Motor neuron (in vitro differentiated cells): ENCODE results near the gene SLC27A4. TPM values are rescaled to one million over a fixed set of nuclear protein-coding genes. Genes with fewer than 3 reads are reported as not detected.

ENCODE experiments used
- ATAC-seq, 8 experiments: fragments of 200-7000 bp; cut with Tn5 transposase; replicated peaks in 6 of 8; 2 replicates each; pipeline ENCODE4 v1.8.0; 2021; ENCODE audit warnings: mild to moderate bottlenecking in 8 of 8, moderate library complexity in 8 of 8
- H3K27ac ChIP-seq, 2 donors: fragments of 250-450 bp; sonication (Bioruptor Pico); 2 replicates each; pipeline ENCODE4 v1.9.0; 2021; ENCODE audit warnings: antibody characterized with exemption in 2 of 2, mild to moderate bottlenecking in 2 of 2, moderate library complexity in 1 of 2
- H3K4me1 ChIP-seq, 2 donors: fragments of 250-450 bp; sonication (Bioruptor Pico); replicated peaks in 1 of 2; 2 replicates each; pipeline ENCODE4 v1.6.1; 2021; ENCODE audit warnings: antibody characterized with exemption in 2 of 2, mild to moderate bottlenecking in 2 of 2, moderate library complexity in 1 of 2
- H3K4me3 ChIP-seq, 5 donors: fragments of 250-450 bp; sonication (Bioruptor Pico); 2 replicates each; pipeline ENCODE4 v1.9.0; 2021; ENCODE audit warnings: antibody characterized with exemption in 5 of 5, mild to moderate bottlenecking in 5 of 5, moderate library complexity in 4 of 5
- WGBS, 10 experiments: fragments of 450-650 bp; shearing (Covaris generic); methylation state at CpG; one replicate each; pipeline ENCODE4 v1.0.0; 2022; 5-methylcytosine and 5-hydroxymethylcytosine counted together
- in situ Hi-C, 9 experiments: fragments of 400-800 bp; cut with MboI; loops; one replicate each; pipeline ENCODE4 v1.15.0; 2021; ENCODE audit warnings: low sequenced_read_pairs in 9 of 9, low pct_unique_long_range_greater_than_20kb in 2 of 9; ENCODE audit not compliant: unreplicated experiment in 9 of 9
- total RNA-seq, 8 experiments: library from RNA; unstranded; fragments of 300-600 nt; gene quantifications; 2 replicates each; pipeline versions ENCODE4 v1.2.3 to v1.2.4, GENCODE V29; 2022

The SLC27A4 gene
- total RNA-seq, 8 experiments from 2014 or later: 10.4 to 31.7 (median 17.7) TPM

DNA sequence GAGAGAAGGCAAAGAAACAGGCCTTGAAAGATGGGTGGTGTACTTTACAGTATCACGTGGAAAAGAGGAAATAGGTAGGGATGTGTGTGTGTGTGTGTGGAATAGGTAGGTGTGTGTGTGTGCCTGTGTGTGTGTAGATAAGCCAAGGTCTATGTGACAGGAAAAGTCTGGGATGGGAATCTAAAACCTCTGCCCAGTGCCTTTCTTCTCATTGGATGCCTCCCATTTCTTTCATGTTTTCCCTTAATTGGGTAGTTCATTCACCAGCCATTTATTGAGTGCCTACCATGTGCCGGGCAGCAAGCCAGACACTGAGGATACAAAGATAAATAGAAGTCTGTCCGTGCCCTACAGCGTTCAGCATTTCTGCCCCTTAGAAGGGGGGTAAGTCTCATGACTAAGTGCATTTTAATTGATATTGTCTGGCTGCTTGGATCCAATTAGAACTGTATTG lies 31.9 kb downstream of the SLC27A4 start:
- 24 to 78% (median 47%) methylated on average over 3 to 4 of the region's 4 CpGs; no CpG with 5 or more reads in 4 of the 10 experiments for WGBS, 10 experiments
- H3K4me3 ChIP-seq: peak overlapping the region; percentile 70 to 98 (median 78)
- peak overlapping the region; percentile 95 for H3K27ac ChIP-seq
- in situ Hi-C loops: no loop called here
- ATAC-seq: peak in 1 of 8 experiments; percentile 4
- peaks cover 12 to 14% of the 10 kb centered on the region in 2 donors for H3K4me1 ChIP-seq

DNA sequence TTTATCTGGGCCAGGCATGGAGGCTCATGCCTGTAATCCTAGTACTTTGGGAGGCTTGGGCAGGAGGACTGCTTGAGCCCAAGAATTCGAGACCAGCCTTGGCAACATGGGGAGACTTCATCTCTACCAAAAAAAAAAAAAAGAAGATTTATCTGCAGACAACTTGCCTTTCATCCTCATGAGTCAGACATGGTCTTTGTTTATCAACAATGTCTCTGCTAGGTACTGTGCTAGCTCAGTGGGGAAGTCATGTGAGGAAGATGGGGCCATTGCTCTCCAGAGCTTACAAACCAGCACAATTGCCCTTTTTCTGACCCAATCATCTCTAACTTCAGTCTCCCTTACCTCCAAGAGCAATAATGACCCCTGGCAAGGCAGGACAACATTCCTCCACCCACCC lies 32.5 kb downstream of the SLC27A4 start:
- peak overlapping the region in 2 of 5 donors; percentile 70 to 78 for H3K4me3 ChIP-seq
- in situ Hi-C loops: no loop called here
- peak in 2 of 8 experiments; percentile 1 to 24 for ATAC-seq
- H3K4me1 ChIP-seq: peaks cover 12 to 14% of the 10 kb centered on the region in 2 donors
- no peak overlapping the region for H3K27ac ChIP-seq
- 60 to 100% (median 100%) methylated on average over 1 of the region's 1 CpG; no CpG with 5 or more reads in 4 of the 10 experiments for WGBS, 10 experiments

DNA sequence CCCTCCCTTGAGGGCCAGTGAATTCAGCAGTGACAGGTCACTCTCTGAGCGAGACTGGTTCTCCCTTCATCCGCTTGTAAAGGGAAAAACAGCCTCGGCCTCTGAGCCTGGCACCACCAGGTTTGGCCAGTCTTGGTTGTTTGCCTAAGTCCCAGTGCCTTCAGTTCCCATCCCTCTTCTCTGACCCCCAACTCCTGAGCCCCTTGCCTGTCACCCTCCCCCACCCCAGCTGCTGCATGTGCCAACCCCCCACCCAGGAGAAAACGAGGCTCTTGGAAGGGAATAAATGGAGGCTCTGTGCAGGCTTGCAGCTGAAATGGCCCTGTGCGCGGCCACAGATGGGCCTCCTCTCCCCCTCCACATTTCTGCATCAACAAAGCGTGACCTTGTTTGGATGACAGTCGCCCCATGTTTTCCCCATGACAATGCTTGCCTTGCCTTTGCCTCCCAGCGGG lies 33.9 kb downstream of the SLC27A4 start:
- H3K4me3 ChIP-seq: no peak overlapping the region
- 60 to 100% (median 80%) methylated on average over 1 of the region's 9 CpGs; no CpG with 5 or more reads in 7 of the 10 experiments for WGBS, 10 experiments
- ATAC-seq: no peak
- in situ Hi-C loops: no loop called here
- peaks cover 12 to 14% of the 10 kb centered on the region in 2 donors for H3K4me1 ChIP-seq
- no peak overlapping the region for H3K27ac ChIP-seq

DNA sequence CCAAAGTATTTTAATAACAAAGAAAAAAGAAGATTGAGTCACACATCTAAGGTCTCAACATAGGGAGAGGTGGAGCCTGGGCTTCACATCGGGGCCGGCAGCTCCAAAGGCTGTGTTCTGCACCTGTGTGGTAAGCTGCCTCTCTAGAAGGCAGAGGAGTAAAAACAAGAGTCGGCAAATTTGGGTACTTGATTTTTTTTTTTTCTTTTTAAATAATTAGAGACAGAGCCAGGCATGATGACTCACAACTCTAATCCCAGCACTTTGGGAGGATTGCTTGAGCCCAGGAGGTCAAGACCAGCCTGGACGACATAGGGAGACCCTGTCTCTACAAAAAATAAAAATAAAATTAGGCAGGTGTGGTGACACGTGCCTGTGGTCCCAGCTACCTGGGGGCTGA lies 35.5 kb downstream of the SLC27A4 start:
- H3K4me1 ChIP-seq: peaks cover 6 to 9% of the 10 kb centered on the region in 2 donors
- ATAC-seq: no peak
- WGBS, 10 experiments: 48 to 95% (median 68%) methylated on average over 2 to 4 of the region's 5 CpGs; no CpG with 5 or more reads in 2 of the 10 experiments
- H3K4me3 ChIP-seq: no peak overlapping the region
- no peak overlapping the region for H3K27ac ChIP-seq
- in situ Hi-C loops: no loop called here

DNA sequence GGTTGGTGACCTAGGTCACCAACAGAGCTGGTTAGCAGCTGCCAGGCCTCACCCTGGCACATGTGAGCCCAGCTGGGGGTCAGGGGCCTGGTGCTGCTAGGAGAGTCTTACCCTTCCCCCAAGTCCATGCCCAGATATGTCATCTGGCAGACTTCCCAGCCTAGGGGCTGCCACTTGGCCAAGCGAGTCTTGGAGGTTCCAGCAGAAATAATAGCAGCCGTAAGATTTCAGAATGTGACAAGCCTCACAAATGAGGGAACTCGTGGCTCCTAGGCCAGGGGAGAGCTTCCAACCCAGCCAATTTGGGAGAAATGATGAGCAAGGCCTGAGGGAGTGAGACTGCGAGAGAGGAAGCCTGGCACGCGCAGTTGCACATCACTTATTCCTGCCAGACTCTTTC lies 41.9 kb downstream of the SLC27A4 start:
- H3K4me3 ChIP-seq: no peak overlapping the region
- in situ Hi-C loops: no loop called here

DNA sequence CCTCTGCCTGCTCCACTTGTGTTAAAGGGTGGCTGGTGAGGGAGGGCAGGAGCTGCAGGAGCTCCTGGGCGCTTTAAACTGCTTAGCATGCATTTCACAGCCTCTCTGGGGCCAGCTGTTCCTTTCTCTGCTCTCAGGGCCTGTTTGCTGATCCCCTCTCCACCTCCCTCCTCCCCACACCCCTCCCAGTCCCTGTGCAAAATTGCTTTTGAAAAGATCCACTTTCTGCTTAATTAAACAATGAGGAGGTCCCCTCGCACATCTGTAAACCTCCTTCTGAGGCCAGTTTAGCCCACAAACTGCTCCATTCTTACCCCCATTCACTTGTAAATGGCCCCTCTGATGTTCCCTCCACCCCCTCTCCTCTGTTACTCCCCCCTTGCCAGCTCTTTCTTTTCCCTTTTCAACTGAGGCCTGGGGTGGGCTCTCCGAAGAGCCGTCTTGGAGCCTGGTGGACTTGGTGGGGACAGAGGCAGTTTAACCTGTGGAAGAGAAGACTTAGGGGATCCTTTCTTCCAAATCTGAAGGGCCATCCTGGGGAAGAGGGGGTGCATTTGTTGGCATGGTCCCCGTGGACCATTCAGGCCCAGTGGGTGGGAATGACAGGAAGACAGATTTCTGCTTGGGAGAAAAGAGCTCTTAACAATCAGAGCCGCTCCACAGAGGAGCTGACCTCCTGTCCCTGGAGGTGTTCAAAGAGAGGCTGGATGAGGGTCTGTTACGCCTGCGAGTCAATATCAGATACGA lies 42.9 kb downstream of the SLC27A4 start:
- H3K4me3 ChIP-seq: no peak overlapping the region
- peaks cover 64 to 70% of the 10 kb centered on the region in 2 donors for H3K4me1 ChIP-seq
- WGBS, 10 experiments: 0 to 80% (median 8%) methylated on average over 1 to 3 of the region's 9 CpGs; no CpG with 5 or more reads in 7 of the 10 experiments
- peak in 5 of 8 experiments; percentile 39 to 53 (median 48) for ATAC-seq
- in situ Hi-C loops: no loop called here
- H3K27ac ChIP-seq: peak overlapping the region; percentile 88 to 93

More for the DNA sequence above, 41.9 kb downstream of the SLC27A4 start:
- 40 to 100% (median 71%) methylated on average over 1 to 4 of the region's 6 CpGs; no CpG with 5 or more reads in 6 of the 10 experiments for WGBS, 10 experiments
- no peak for ATAC-seq
- Histone ChIP-seq H3K4me1 (peaks cover 55 to 61% of the 10 kb centered on the region in 2 donors), H3K27ac (peak overlapping the region; percentile 88 to 93)

DNA sequence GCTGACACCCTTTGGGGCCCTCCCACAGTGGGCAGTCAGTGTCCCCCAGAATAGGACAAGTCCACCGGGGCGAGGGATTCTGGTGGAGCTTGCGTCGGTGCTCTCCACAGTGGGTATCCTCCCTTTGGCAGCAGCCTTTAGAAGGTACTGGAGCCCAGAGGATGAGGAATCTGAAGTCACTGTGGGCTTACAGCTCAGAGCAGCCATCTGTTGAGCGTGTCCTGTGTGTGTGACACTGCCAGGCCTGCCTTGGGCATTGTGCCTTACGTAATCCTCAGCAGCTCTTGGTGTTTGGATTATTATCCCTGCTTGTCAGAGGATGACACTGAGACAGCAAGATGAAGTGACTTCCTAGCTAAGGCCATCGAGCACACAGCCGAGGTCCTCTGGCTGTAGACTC lies 43.5 kb downstream of the SLC27A4 start:
- in situ Hi-C loops: no loop called here
- peak overlapping the region; percentile 88 to 93 for H3K27ac ChIP-seq
- H3K4me3 ChIP-seq: no peak overlapping the region
- WGBS, 10 experiments: 20 to 100% (median 100%) methylated on average over 1 of the region's 8 CpGs; no CpG with 5 or more reads in 7 of the 10 experiments
- peaks cover 70 to 76% of the 10 kb centered on the region in 2 donors for H3K4me1 ChIP-seq
- ATAC-seq: peak in 5 of 8 experiments; percentile 37 to 50 (median 43)

DNA sequence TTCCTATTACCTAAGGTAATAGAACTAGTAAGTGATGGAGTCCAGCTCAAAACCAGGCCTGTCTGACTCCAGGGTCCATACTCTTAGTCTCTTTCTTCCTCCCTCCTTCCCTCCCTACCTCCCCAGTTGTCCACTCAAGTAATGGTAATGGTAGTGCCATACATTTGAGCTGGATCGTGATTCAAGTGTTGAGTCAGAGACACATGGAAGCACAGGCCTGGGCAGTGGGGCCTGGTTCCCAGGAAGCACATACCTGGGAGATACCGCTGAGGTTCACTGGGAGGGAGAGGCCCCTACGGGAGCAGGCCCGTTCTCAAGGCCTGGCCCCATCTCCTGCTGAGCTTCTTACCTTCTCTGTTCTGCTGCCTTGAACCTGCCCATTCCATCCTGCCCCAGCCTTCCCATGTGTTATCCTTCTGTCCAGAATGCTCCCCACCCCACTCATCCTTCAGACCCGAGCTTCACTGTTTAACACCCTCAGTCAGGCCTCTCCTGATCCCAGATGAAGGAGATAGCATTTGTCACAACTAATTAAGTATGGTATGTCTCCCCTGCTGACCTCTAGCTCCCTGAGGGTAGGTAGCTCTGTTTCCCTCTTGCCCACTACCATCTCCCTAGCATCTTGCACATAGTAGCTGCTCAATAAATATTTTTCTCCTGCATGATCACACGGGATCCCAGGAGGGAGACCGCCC lies 44.6 kb downstream of the SLC27A4 start:
- in situ Hi-C loops: no loop called here
- H3K4me3 ChIP-seq: no peak overlapping the region
- 17 to 100% (median 78%) methylated on average over 1 to 3 of the region's 7 CpGs; no CpG with 5 or more reads in 6 of the 10 experiments for WGBS, 10 experiments
- ATAC-seq: no peak
- peaks cover 82 to 88% of the 10 kb centered on the region in 2 donors for H3K4me1 ChIP-seq
- H3K27ac ChIP-seq: peak overlapping the region; percentile 93 to 98

DNA sequence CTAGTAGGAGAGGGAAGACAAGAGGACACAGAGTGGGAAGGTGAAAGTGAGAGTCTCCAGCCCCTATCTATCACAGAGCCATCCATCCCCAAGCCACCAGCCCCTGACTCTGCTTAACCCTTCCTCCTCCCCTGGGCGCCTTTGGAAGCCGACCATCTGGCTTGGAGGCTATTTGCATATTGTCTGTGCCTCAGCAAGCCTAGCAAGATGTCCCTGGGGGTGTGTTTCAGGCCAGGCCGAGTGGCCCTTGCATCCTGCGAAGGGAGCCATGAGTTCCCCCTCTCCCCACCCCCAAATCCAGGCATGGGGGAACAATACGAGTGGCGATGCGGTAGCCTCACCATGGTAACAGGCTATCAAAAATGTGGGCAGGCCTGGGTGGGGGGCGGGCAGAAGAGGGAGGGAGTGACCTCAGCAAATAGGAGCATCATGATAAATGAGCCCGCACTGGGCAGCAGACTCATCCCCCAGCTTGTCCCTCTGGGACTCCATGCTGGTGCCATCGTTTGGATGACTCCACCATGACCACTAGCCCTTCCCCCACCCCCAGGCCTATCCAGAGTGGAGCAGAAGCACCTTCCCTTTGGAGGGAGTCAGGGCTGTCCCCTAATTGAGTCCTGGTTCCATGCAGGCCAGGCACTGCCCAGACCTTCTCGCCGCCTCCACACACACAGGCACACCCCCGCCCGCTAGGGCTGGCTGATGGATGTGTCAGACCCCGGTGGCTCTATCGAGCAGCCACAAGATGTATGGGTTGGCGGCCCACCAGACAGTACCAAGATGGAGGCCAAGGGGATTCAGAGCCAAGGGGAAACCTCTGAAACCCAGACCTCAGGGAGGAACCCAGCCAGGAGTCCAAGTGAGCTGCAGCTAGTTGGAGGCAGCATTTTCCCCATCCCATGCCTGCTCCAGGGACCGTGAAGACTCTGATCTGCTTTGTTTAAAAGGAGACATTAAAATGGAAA lies 45.5 kb downstream of the SLC27A4 start:
- 2 to 85% (median 60%) methylated on average over 2 to 6 of the region's 18 CpGs; no CpG with 5 or more reads in 5 of the 10 experiments for WGBS, 10 experiments
- Histone ChIP-seq H3K27ac (peak overlapping the region; percentile 93 to 98), H3K4me1 (peaks cover 90 to 96% of the 10 kb centered on the region in 2 donors), H3K4me3 (no peak overlapping the region)
- peak in 5 of 8 experiments; percentile 74 to 81 (median 77) for ATAC-seq
- in situ Hi-C loops: no loop called here

DNA sequence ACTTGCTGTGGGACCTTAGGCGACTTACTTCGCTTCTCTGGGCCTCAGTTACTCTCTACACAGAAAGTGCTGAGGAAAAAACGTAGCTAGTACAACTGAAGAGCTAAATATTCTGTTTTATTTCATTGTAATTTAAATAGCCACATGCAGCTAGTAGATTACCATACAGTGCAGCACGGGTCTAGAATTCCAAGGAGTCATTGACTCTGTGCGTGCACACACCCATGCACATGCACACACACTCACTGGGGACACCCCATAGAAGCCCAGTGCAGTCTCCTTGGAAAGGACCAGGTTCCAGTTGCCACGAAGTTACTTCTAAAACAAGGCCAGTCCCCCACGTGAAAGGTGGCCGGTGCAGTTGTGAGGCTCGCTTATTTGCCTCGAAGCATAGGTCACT lies 47.8 kb downstream of the SLC27A4 start:
- 64 to 100% (median 84%) methylated on average over 1 to 8 of the region's 10 CpGs; no CpG with 5 or more reads in 1 of the 10 experiments for WGBS, 10 experiments
- in situ Hi-C loops: no loop called here
- H3K27ac ChIP-seq: peak overlapping the region; percentile 98

DNA sequence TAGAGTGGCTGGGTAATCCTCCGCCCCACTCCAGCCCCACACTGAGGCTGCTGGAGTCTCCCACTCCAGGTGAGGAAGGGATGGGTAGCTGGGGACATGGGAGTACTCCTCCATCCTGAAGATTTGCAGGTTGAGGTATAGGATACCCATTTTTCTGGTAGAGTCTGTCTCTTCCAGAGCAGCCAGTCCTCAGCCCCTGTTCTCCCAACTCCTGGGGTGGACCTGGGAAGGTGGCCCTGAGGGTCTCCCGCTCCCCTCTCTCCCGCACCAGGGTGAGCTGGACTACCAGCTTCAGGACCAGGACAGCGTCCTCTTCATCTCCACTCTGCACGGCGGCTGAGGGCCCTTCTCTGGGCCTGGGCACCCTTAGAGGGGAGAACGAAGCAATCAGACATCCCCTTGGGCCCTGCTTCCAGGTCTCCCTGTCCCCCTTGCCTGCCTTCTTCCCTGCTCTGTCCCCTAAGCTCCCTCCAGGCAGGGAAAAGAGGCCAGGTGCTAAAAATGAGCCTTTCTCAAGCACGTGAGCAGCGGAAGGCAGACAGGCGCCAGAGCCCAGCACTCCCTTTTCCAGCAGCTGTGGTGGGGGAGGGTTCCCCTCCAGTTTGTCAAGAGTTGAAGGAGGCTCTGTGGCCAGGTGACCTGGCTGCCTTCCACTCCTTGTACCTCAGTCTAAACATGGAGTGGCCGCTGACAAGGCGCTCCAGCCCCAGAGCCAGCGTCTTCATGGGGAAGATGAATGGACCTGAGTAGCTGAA lies 49.2 kb downstream of the SLC27A4 start:
- ATAC-seq: no peak
- peaks cover 77 to 82% of the 10 kb centered on the region in 2 donors for H3K4me1 ChIP-seq
- WGBS, 10 experiments: 10 to 73% (median 37%) methylated on average over 2 to 8 of the region's 13 CpGs; no CpG with 5 or more reads in 6 of the 10 experiments

More for the DNA sequence above, 47.8 kb downstream of the SLC27A4 start:
- peak in 2 of 8 experiments; percentile 45 to 46 for ATAC-seq
- Histone ChIP-seq H3K4me3 (no peak overlapping the region), H3K4me1 (peaks cover 80 to 85% of the 10 kb centered on the region in 2 donors)

More for the DNA sequence above, 49.2 kb downstream of the SLC27A4 start:
- Histone ChIP-seq H3K4me3 (no peak overlapping the region), H3K27ac (peak overlapping the region; percentile 98)
- in situ Hi-C loops: no loop called here
